IPS-18c (cell line): Measurements from ENCODE around the gene ITGB6.
"Not testable (repeated sequence)": the region's sequence is repeated elsewhere in the genome, so short reads cannot be mapped to it uniquely, and the experiment has no call there.

Experiments used
- H3K4me3 ChIP-seq: 2 replicates; pipeline ENCODE4 v1.7.0; 2013; ENCODE audit warnings: low read depth, mild to moderate bottlenecking, low read length, moderate library complexity; ENCODE audit not compliant: insufficient read depth
- H3K9me3 ChIP-seq: one replicate; pipeline ENCODE4 v1.6.1; 2013; ENCODE audit warnings: mild to moderate bottlenecking, low read length, moderate library complexity; ENCODE audit not compliant: control insufficient read depth, insufficient read depth

The ITGB6 gene

GRCh38 chr2:160126315-160126714, 73.8 kb downstream of the ITGB6 start:
- Histone ChIP-seq H3K4me3 (no peak overlapping the region), H3K9me3 (no peaks in the 10 kb centered on the region)

GRCh38 chr2:160125828-160126227, 74.2 kb downstream of the ITGB6 start:
- no peak overlapping the region for H3K4me3 ChIP-seq
- no peaks in the 10 kb centered on the region for H3K9me3 ChIP-seq

GRCh38 chr2:160125366-160125765, 74.7 kb downstream of the ITGB6 start:
- no peak overlapping the region for H3K4me3 ChIP-seq
- no peaks in the 10 kb centered on the region for H3K9me3 ChIP-seq

- no peaks in the 10 kb centered on the region for H3K9me3 ChIP-seq
- H3K4me3 ChIP-seq: no peak overlapping the region
Observed at GRCh38 chr2:160124571-160124970, 75.5 kb downstream of the ITGB6 start.

- not testable (repeated sequence) for H3K4me3 ChIP-seq, H3K9me3 ChIP-seq
Observed at GRCh38 chr2:160114721-160115120, 85.4 kb downstream of the ITGB6 start.

- H3K4me3 ChIP-seq: no peak overlapping the region
- H3K9me3 ChIP-seq: no peaks in the 10 kb centered on the region
Observed at GRCh38 chr2:160114020-160114419, 86.1 kb downstream of the ITGB6 start.

GRCh38 chr2:160111951-160112798, 87.9 kb downstream of the ITGB6 start:
- H3K9me3 ChIP-seq: no peaks in the 10 kb centered on the region
- H3K4me3 ChIP-seq: no peak overlapping the region

- no peaks in the 10 kb centered on the region for H3K9me3 ChIP-seq
- H3K4me3 ChIP-seq: no peak overlapping the region
Observed at GRCh38 chr2:160110674-160111239, 89.3 kb downstream of the ITGB6 start.

- Histone ChIP-seq H3K9me3 (no peaks in the 10 kb centered on the region), H3K4me3 (no peak overlapping the region)
Observed at GRCh38 chr2:160109939-160110673, 90.0 kb downstream of the ITGB6 start.

- Histone ChIP-seq H3K4me3 (no peak overlapping the region), H3K9me3 (no peaks in the 10 kb centered on the region)
Observed at GRCh38 chr2:160109243-160109642, 90.8 kb downstream of the ITGB6 start.

- no peak overlapping the region for H3K4me3 ChIP-seq
- no peaks in the 10 kb centered on the region for H3K9me3 ChIP-seq
Observed at GRCh38 chr2:160108646-160109045, 91.4 kb downstream of the ITGB6 start.

GRCh38 chr2:160105366-160105765, 94.7 kb downstream of the ITGB6 start:
- no peaks in the 10 kb centered on the region for H3K9me3 ChIP-seq

GRCh38 chr2:160104115-160104514, 96.0 kb downstream of the ITGB6 start:
- Histone ChIP-seq H3K9me3 (no peaks in the 10 kb centered on the region), H3K4me3 (no peak overlapping the region)

More at GRCh38 chr2:160105366-160105765, 94.7 kb downstream of the ITGB6 start:
- H3K4me3 ChIP-seq: no peak overlapping the region

GRCh38 chr2:160097326-160097725, 102.7 kb downstream of the ITGB6 start:
- H3K4me3 ChIP-seq: no peak overlapping the region
- no peaks in the 10 kb centered on the region for H3K9me3 ChIP-seq

- H3K4me3 ChIP-seq: no peak overlapping the region
- H3K9me3 ChIP-seq: no peaks in the 10 kb centered on the region
Observed at GRCh38 chr2:160096409-160096808, 103.7 kb downstream of the ITGB6 start.

GRCh38 chr2:160092445-160092844, 107.6 kb downstream of the ITGB6 start:
- Histone ChIP-seq H3K4me3 (no peak overlapping the region), H3K9me3 (peaks cover 21% of the 10 kb centered on the region)

- no peak overlapping the region for H3K4me3 ChIP-seq
- H3K9me3 ChIP-seq: peaks cover 23% of the 10 kb centered on the region
Observed at GRCh38 chr2:160091381-160091780, 108.7 kb downstream of the ITGB6 start.
